Psoas muscle (tissue), 8 donors: ENCODE results near the gene CFDP1. TPM values are rescaled to one million over a fixed set of nuclear protein-coding genes. Genes with fewer than 3 reads are reported as not detected.

Experiments
- ATAC-seq, 4 donors: fragments of 200-7000 bp; cut with Tn5 transposase; one replicate each; pipeline ENCODE4 v1.9.1; 2020; ENCODE audit warnings: moderate library complexity in 3 of 4, mild to moderate bottlenecking in 2 of 4
- DNase-seq, 2 donors: peaks; one replicate each; pipeline ENCODE4 v3.0.0-alpha.2; 2020
- H3K27ac ChIP-seq: fragments of 200-600 bp; one replicate; pipeline ENCODE4 v1.8.0; 2022
- H3K27me3 ChIP-seq, 3 donors: fragments of 200-600 bp in 1 of 3; one replicate each; pipeline versions ENCODE4 v1.6.1 to v1.8.0; 2013 to 2022; ENCODE audit warnings: low read length in 2 of 3, mild to moderate bottlenecking in 2 of 3, moderate library complexity in 1 of 3; ENCODE audit not compliant: insufficient read depth in 3 of 3
- H3K36me3 ChIP-seq, 2 donors: fragments of 200-600 bp in 1 of 2; one replicate each; pipeline versions ENCODE4 v1.6.1 to v1.8.0; 2013 to 2022; ENCODE audit warnings: low read depth in 1 of 2, mild to moderate bottlenecking in 1 of 2, moderate library complexity in 1 of 2; ENCODE audit not compliant: insufficient read depth in 1 of 2
- H3K4me1 ChIP-seq: fragments of 200-600 bp; one replicate; pipeline ENCODE4 v1.8.0; 2022
- H3K4me3 ChIP-seq: fragments of 200-600 bp; one replicate; pipeline ENCODE4 v1.8.0; 2022; ENCODE audit warnings: mild to moderate bottlenecking
- H3K9me3 ChIP-seq: fragments of 200-600 bp; one replicate; pipeline ENCODE4 v1.8.0; 2022
- whole genome bisulfite sequencing, 3 donors: extraction: QIAGEN DNeasy Blood & Tissue Kit; methylation state at CpG; one replicate each; pipeline versions ENCODE4 v1.1.6 to v1.1.7; 2013; 5-methylcytosine and 5-hydroxymethylcytosine counted together
- intact Hi-C, 2 donors: fragments of 100-400 bp; cut with DNase I; formaldehyde crosslinking; loops; one replicate each; pipeline versions ENCODE4 v1.11.0 to v1.14.2; 2022
- polyA plus RNA-seq, 3 donors: library from polyadenylated mRNA; stranded (reverse); fragments of 200-250 nt; gene quantifications; one replicate each; pipeline ENCODE4 v1.2.3, GENCODE V29; 2013
- total RNA-seq, 4 donors: library from RNA; stranded (reverse); fragmentation: NEBNext Ultra II Directional in 2 of 4; extraction: Animal tissue kit (Norgen Biotek cat#: 25700) in 2 of 4; gene quantifications; one replicate each; pipeline versions ENCODE4 v1.2.1 to v1.2.4, GENCODE V29; 2021 to 2023
- TF ChIP-seq, protein P1 (sequence below): fragments of 200-600 bp; IDR thresholded peaks from one replicate; pipeline ENCODE4 v1.8.0; 2022; ENCODE audit warnings: antibody characterized with exemption
- donor health status: healthy with polysubstance abuse.
- donor health status: DM: no; HTN: no; CAD: no; lungs with moderate emphysema.
- donor health status: Bipolar disorder and iron deficiency.
- donor health status: healthy.
- donor health status: DM: yes; HTN: yes; CAD: no.
- donor health status: DM: no; HTN: no; CAD: no.
- donor health status: DM: no; HTN: no; CAD: no.
- donor health status: DM: yes; HTN: yes; CAD: no.

CFDP1 gene
- total and polyA plus RNA-seq, 7 donors, result 16.6 to 78.2 (median 21.9) TPM

DNA sequence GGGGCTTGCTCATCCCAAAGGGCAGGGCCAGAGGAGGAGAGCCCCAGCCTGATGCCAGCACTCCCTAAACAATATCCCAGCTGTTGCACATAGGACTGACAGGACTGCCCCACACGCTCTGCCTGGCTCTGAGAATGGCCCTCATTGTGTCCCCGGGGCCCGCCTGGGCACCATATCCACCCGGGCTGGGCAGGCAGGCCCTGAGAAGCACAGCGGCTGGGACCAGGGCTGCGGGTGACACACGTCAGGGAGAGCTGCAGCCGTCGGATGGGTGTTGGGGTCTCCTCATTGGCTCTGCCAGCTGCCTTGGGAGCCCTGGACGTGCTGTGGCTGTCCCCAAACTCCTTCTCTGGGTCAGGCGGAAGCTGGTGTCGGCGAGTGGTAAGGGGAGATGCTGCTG lies 186.1 kb downstream of the CFDP1 start:
- Histone ChIP-seq H3K4me3 (no peak overlapping the region), H3K36me3 (peaks cover 0 to 11% of the 10 kb centered on the region in 2 donors), H3K4me1 (peaks cover 81% of the 10 kb centered on the region), H3K27ac (peak overlapping the region; percentile 93), H3K9me3 (no peaks in the 10 kb centered on the region), H3K27me3 (no peaks in the 10 kb centered on the region)
- 56 to 80% (median 63%) methylated on average over 13 of the region's 13 CpGs for WGBS, 3 donors
- TF ChIP-seq, protein P1, sequence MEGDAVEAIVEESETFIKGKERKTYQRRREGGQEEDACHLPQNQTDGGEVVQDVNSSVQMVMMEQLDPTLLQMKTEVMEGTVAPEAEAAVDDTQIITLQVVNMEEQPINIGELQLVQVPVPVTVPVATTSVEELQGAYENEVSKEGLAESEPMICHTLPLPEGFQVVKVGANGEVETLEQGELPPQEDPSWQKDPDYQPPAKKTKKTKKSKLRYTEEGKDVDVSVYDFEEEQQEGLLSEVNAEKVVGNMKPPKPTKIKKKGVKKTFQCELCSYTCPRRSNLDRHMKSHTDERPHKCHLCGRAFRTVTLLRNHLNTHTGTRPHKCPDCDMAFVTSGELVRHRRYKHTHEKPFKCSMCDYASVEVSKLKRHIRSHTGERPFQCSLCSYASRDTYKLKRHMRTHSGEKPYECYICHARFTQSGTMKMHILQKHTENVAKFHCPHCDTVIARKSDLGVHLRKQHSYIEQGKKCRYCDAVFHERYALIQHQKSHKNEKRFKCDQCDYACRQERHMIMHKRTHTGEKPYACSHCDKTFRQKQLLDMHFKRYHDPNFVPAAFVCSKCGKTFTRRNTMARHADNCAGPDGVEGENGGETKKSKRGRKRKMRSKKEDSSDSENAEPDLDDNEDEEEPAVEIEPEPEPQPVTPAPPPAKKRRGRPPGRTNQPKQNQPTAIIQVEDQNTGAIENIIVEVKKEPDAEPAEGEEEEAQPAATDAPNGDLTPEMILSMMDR, result no peak
- ATAC-seq (no peak), DNase-seq (no peak)
- intact Hi-C loops, result no loop called here

DNA sequence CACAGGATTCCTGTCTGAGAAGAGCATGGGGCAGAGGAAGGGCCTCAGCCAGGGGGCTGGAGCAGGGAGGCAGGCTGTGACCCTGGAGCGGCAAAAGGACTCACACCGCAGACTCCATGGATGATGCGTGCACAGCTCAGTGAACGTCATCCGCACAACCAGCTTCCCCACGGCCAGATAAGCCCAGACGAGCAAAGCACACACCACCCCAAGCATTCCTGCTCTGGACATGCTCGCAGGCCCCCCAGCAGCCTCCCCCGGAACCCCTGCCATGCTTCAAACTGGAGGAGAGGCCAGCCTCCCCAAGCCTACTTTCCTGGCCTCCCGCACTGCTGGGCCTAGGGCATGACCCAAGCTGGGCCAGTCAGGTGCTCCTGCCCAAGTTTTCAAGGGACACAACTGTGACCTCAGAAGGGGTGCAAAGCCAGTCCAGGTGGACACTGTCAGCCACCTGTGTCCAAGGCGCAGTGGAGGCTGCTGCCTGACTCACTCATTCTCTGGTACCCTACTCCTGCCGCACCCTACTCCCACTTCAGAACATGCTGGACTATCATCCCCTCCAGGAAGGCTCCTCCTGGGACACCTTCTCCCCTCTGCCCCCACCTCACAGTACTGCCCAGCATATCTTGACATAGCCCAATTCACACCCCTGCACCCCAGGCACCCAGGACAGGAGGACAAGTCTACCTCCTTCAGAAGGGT lies 186.6 kb downstream of the CFDP1 start:
- peaks cover 0 to 17% of the 10 kb centered on the region in 2 donors for H3K36me3 ChIP-seq
- WGBS, 3 donors, result 83 to 91% (median 86%) methylated on average over 11 to 12 of the region's 12 CpGs
- no peak for DNase-seq
- intact Hi-C loops, result no loop called here
- H3K4me1 ChIP-seq, result peaks cover 80% of the 10 kb centered on the region
- no peak for ATAC-seq
- no peaks in the 10 kb centered on the region for H3K27me3 ChIP-seq
- H3K9me3 ChIP-seq, result no peaks in the 10 kb centered on the region
- H3K27ac ChIP-seq, result peak overlapping the region; percentile 93
- H3K4me3 ChIP-seq, result no peak overlapping the region
- TF ChIP-seq, protein P1, result no peak

DNA sequence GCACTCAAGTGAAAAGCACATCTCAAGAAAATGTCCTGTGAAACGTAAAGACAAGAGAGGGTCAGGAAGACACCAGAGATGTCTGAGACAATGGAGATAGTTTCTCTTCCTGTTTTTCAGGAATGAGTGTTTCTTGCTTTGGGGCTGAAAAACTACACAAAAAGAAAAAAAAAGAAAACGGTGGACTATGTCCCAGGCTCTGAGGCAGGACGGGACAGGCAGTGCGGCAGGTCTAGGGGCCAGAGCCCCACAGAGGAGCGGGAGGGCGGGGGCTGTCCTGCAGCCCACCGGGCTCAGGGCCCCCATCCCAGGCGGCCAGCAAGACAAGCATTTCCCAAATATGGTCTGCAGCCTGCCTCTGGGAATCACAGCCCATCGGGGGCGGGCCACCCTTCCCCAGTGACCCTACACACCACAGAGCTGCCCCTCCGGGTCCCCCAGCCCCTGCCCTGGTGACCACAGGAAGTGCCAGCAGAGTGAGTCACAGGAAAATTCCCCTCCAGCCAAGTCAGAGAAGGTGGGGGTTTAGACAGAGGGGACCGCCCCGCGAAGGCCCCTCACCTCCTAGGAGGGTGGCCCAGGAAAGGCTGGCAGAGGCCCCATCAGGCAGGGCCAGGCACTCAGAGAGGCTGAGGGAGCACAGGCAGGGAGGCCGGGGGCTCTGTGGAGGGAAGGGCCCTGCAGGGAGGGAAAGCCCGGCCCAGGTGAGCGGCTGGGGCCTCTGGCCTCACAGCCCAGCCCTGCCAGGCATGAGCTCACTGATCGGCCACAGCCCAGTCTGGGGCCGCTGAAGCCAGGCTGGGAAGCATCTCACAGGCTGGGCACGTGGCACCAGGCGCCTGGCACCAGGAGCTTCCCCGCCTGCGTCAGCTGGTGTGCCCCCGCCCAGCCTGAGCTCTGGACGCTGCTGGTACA lies 188.2 kb downstream of the CFDP1 start:
- 23 to 24% (median 24%) methylated on average over 19 to 25 of the region's 25 CpGs for WGBS, 3 donors
- Histone ChIP-seq H3K9me3 (no peaks in the 10 kb centered on the region), H3K36me3 (peaks cover 0 to 30% of the 10 kb centered on the region in 2 donors), H3K4me1 (peaks cover 93% of the 10 kb centered on the region), H3K27ac (peak overlapping the region; percentile 93), H3K4me3 (peak overlapping the region; percentile 48), H3K27me3 (no peaks in the 10 kb centered on the region)
- TF ChIP-seq, protein P1, result no peak
- ATAC-seq (peak; percentile 86 to 89 (median 87)), DNase-seq (peak; percentile 90 to 96)
- intact Hi-C loops, result no loop called here

DNA sequence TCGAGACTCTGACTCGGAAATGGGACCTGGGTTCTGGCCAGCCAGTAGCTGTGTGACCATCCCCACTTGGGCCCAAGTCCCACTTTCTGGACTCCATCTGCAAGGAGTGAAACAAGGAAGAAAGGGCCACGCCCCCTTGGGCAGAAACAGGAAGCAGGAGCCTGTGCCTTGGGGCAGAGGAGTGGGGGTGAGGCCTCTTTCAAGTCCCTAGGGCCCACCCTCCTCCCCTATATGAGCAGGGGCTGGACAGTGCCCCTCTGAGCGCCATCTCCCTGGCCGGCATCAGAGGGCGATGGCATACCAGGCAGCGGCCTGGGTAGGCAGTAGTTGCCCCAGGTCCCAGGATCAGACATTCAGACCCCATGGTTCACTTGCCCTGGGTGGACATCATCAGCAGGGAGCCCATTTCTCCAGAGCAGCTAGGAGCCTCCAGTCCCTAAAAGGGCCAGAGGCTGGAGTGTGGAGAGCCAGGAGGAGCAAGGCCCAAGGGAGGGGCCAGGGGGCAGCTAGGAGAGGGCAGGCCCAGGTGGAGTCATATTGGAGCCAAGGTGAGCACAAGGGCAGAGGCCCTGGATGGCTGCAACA lies 189.0 kb downstream of the CFDP1 start:
- 63 to 68% (median 64%) methylated on average over 7 of the region's 7 CpGs for WGBS, 3 donors
- Histone ChIP-seq H3K9me3 (no peaks in the 10 kb centered on the region), H3K4me3 (peak overlapping the region; percentile 48), H3K4me1 (peaks cover 93% of the 10 kb centered on the region), H3K36me3 (peaks cover 0 to 33% of the 10 kb centered on the region in 2 donors), H3K27me3 (no peaks in the 10 kb centered on the region), H3K27ac (peak overlapping the region; percentile 93)
- intact Hi-C loops, result no loop called here
- ATAC-seq (no peak), DNase-seq (no peak)
- TF ChIP-seq, protein P1, result no peak

Other genes with a start within 250 kb of the CFDP1 start
- 1 to 10 TPM in 1 of 4 donors, not detected in 3; 2.4 TPM for gene CTRB2, start 226.3 kb downstream of the CFDP1 start, total RNA-seq
- 1 to 10 TPM in 1 of 3 donors, under 1 TPM in 2; 0.14 to 1.6 (median 0.63) TPM for gene CTRB2, start 226.3 kb downstream of the CFDP1 start, polyA plus RNA-seq
- gene CTRB1, start 214.5 kb downstream of the CFDP1 start, total RNA-seq, result 1 to 10 TPM in 2 of 4 donors, not detected in 2; 1.2 to 3.9 TPM
- 1 to 10 TPM in 1 of 3 donors, under 1 TPM in 2; 0.03 to 2.5 (median 0.25) TPM for gene CTRB1, start 214.5 kb downstream of the CFDP1 start, polyA plus RNA-seq
- gene BCAR1, start 181.9 kb downstream of the CFDP1 start, total RNA-seq, result 100 to 1,000 TPM in 2 of 4 donors, 10 to 100 TPM in 2; 61.8 to 108 (median 90.1) TPM
- 10 to 100 TPM; 66.3 to 90.7 (median 78.7) TPM for gene BCAR1, start 181.9 kb downstream of the CFDP1 start, polyA plus RNA-seq
- gene TMEM170A, start 31.2 kb upstream of the CFDP1 start, total RNA-seq, result 1 to 10 TPM; 5.9 to 7.9 (median 7.0) TPM
- 1 to 10 TPM; 3.1 to 9.5 (median 9.2) TPM for gene TMEM170A, start 31.2 kb upstream of the CFDP1 start, polyA plus RNA-seq
- gene CHST6, start 61.9 kb upstream of the CFDP1 start, total RNA-seq, result under 1 TPM; 0.04 to 0.20 (median 0.15) TPM
- 1 to 10 TPM in 1 of 3 donors, under 1 TPM in 2; 0.01 to 5.8 (median 0.08) TPM for gene CHST6, start 61.9 kb upstream of the CFDP1 start, polyA plus RNA-seq
- gene CHST5, start 102.6 kb upstream of the CFDP1 start, total RNA-seq, result under 1 TPM in 1 of 4 donors, not detected in 3; 0.27 TPM
- under 1 TPM in 2 of 3 donors, not detected in 1; 0.04 to 0.14 TPM for gene CHST5, start 102.6 kb upstream of the CFDP1 start, polyA plus RNA-seq
- 1 to 10 TPM; 1.8 to 2.6 (median 2.1) TPM for gene TMEM231, start 122.7 kb upstream of the CFDP1 start, total RNA-seq
- gene TMEM231, start 122.7 kb upstream of the CFDP1 start, polyA plus RNA-seq, result 1 to 10 TPM; 2.4 to 4.2 (median 2.7) TPM
- gene GABARAPL2, start 132.9 kb upstream of the CFDP1 start, total RNA-seq, result 100 to 1,000 TPM; 107 to 180 (median 148) TPM
- 100 to 1,000 TPM; 116 to 215 (median 188) TPM for gene GABARAPL2, start 132.9 kb upstream of the CFDP1 start, polyA plus RNA-seq
- gene ADAT1, start 189.8 kb upstream of the CFDP1 start, total RNA-seq, result 10 to 100 TPM; 15.6 to 25.3 (median 20.3) TPM
- 10 to 100 TPM in 2 of 3 donors, 1 to 10 TPM in 1; 6.9 to 26.1 (median 14.7) TPM for gene ADAT1, start 189.8 kb upstream of the CFDP1 start, polyA plus RNA-seq
- gene KARS1, start 214.2 kb upstream of the CFDP1 start, total RNA-seq, result 100 to 1,000 TPM; 162 to 185 (median 178) TPM
- 100 to 1,000 TPM; 172 to 232 (median 208) TPM for gene KARS1, start 214.2 kb upstream of the CFDP1 start, polyA plus RNA-seq
- gene TERF2IP, start 214.3 kb upstream of the CFDP1 start, total RNA-seq, result 10 to 100 TPM; 48.0 to 59.0 (median 56.6) TPM
- gene TERF2IP, start 214.3 kb upstream of the CFDP1 start, polyA plus RNA-seq, result 10 to 100 TPM; 29.8 to 56.5 (median 45.8) TPM
- gene CPHXL2, start 243.5 kb upstream of the CFDP1 start, total RNA-seq, result not detected
- gene CPHXL2, start 243.5 kb upstream of the CFDP1 start, polyA plus RNA-seq, result not detected